Keratinocyte (primary cell): ENCODE measurements around the gene CCDC148. TPM values are rescaled to one million over a fixed set of nuclear protein-coding genes. Genes with fewer than 3 reads are reported as not detected.

Source experiments
- DNase-seq: peaks from one replicate; pipeline ENCODE4 v3.0.0-alpha.2; 2011; ENCODE audit warnings: low read depth, missing footprints, low spot score
- FAIRE-seq: peaks from 2 replicates; lab custom pipeline; 2011; peaks lifted over from hg19 to GRCh38; lab: Jason Lieb, UNC
- H2AFZ ChIP-seq: 2 replicates; pipeline ENCODE4 v1.6.0; 2012; ENCODE audit warnings: low read length, control low read depth, inconsistent platforms; ENCODE audit not compliant: control insufficient read depth
- H3K27ac ChIP-seq: 2 replicates; pipeline ENCODE4 v1.5.1; 2011; ENCODE audit warnings: low read length; ENCODE audit not compliant: control insufficient read depth, insufficient read depth
- H3K27me3 ChIP-seq: 3 replicates; pipeline ENCODE4 v1.6.0; 2011; ENCODE audit warnings: low read length; ENCODE audit not compliant: control insufficient read depth, insufficient read depth; ENCODE audit errors: extremely low read depth
- H3K36me3 ChIP-seq, 2 experiments: 2 replicates in 1 of 2; 3 replicates in 1 of 2; pipeline ENCODE4 v1.5.1; 2011; ENCODE audit warnings: low read length in 2 of 2, mild to moderate bottlenecking in 1 of 2; ENCODE audit not compliant: control insufficient read depth in 2 of 2, insufficient read depth in 2 of 2; ENCODE audit errors: extremely low read depth in 1 of 2
- H3K4me1 ChIP-seq: 3 replicates; pipeline ENCODE4 v1.5.1; 2011; ENCODE audit warnings: low read length; ENCODE audit not compliant: control insufficient read depth, insufficient read depth; ENCODE audit errors: extremely low read depth
- H3K4me2 ChIP-seq: 3 replicates; pipeline ENCODE4 v1.6.0; 2011; ENCODE audit warnings: low read depth, low read length; ENCODE audit not compliant: control insufficient read depth, insufficient read depth; ENCODE audit errors: extremely low read depth
- H3K4me3 ChIP-seq, 3 experiments: fragments of 200-600 bp in 1 of 3; sonication (generic) in 1 of 3; 2 replicates in 2 of 3; 3 replicates in 1 of 3; pipeline ENCODE4 v1.5.1; 2011 to 2016; ENCODE audit warnings: low read length in 3 of 3, mild to moderate bottlenecking in 3 of 3, control low read depth in 2 of 3, inconsistent platforms in 1 of 3, low read depth in 1 of 3, mixed read lengths in 1 of 3, mixed run types in 1 of 3, moderate library complexity in 1 of 3; ENCODE audit not compliant: control insufficient read depth in 2 of 3, insufficient read depth in 2 of 3; ENCODE audit errors: extremely low read depth in 1 of 3
- H3K79me2 ChIP-seq: 2 replicates; pipeline ENCODE4 v1.6.0; 2012; ENCODE audit warnings: low read length; ENCODE audit not compliant: control insufficient read depth, insufficient read depth
- H3K9ac ChIP-seq: 3 replicates; pipeline ENCODE4 v1.6.0; 2011; ENCODE audit warnings: low read length; ENCODE audit not compliant: control insufficient read depth, insufficient read depth; ENCODE audit errors: extremely low read depth
- H3K9me1 ChIP-seq: 3 replicates; pipeline ENCODE4 v1.6.0; 2011; ENCODE audit warnings: low read length; ENCODE audit not compliant: control insufficient read depth, insufficient read depth; ENCODE audit errors: extremely low read depth
- H3K9me3 ChIP-seq: 2 replicates; pipeline ENCODE4 v1.5.1; 2012; ENCODE audit warnings: low read depth, low read length; ENCODE audit not compliant: control insufficient read depth
- H4K20me1 ChIP-seq: 3 replicates; pipeline ENCODE4 v1.6.0; 2011; ENCODE audit warnings: low read length; ENCODE audit not compliant: control insufficient read depth, insufficient read depth; ENCODE audit errors: extremely low read depth
- CTCF ChIP-seq, 3 experiments: IDR thresholded peaks in 1 of 3; conservative IDR thresholded peaks in 1 of 3; optimal IDR thresholded peaks in 1 of 3; 2 replicates in 2 of 3; 3 replicates in 1 of 3; pipeline versions ENCODE3 to v1.5.1; 2011; ENCODE audit warnings: low read length in 3 of 3, mild to moderate bottlenecking in 3 of 3, moderate library complexity in 2 of 3, control low read depth in 1 of 3, inconsistent platforms in 1 of 3; ENCODE audit not compliant: insufficient read depth in 2 of 3; ENCODE audit errors: extremely low read depth in 1 of 3
- EZH2 ChIP-seq: IDR thresholded peaks from one replicate; pipeline ENCODE4 v1.6.1; 2012; ENCODE audit warnings: inconsistent platforms, mild to moderate bottlenecking, low read length, moderate library complexity
- dilution Hi-C: fragments of 300-500 bp; cut with MboI; formaldehyde crosslinking; loops from one replicate; pipeline ENCODE4 v1.7.0; 2020; ENCODE audit warnings: low sequenced_read_pairs; ENCODE audit not compliant: extremely low pct_ligation_motif_present
- polyA plus RNA-seq, 5 experiments: library from polyadenylated mRNA; depleted of rRNA in 3 of 5; stranded (reverse) in 3 of 5; stranded (forward) in 1 of 5; unstranded in 1 of 5; fragments of >200 nt; gene quantifications; 1 replicate in 1 of 5; 2 replicates in 3 of 5; 3 replicates in 1 of 5; pipeline versions ENCODE4 v1.2.1 to v1.2.3, GENCODE V29; 2011 to 2012; ENCODE audit warnings: missing spikeins in 2 of 5, low read depth in 1 of 5, low replicate concordance in 1 of 5

The CCDC148 gene
- polyA plus RNA-seq, 1 donor (not counting 4 experiments of a cell fraction or from before 2014, with no cell fraction given), result 0.39 TPM

DNA sequence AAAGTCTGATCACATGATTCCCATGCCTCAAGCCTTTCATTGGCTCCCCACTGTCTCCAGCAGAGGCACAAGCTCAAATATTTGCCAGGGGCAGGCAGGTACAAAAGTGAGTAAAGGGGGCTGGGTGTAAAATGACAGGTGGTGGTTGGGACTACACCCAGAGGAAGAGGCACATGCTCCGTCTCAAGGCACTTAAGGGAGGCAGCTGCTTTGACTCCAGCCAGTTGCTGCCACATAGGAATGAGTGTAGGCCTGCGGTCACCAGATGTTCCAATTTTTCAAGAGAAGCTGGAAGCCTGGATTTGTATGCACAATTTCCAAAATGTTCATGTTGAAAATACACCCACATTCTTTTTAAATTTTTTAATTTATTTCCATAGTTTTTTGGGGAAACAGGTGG lies 190.4 kb downstream of the CCDC148 start:
- FAIRE-seq (no peak), DNase-seq (no peak)
- H3K79me2 ChIP-seq, result no peaks in the 10 kb centered on the region
- H3K4me1 ChIP-seq, result no peaks in the 10 kb centered on the region
- H3K27me3 ChIP-seq, result no peaks in the 10 kb centered on the region
- dilution Hi-C loops, result no loop called here
- H2AFZ ChIP-seq, result no peak overlapping the region
- no peaks in the 10 kb centered on the region for H3K9me3 ChIP-seq
- no peak overlapping the region for H3K4me3 ChIP-seq
- H3K27ac ChIP-seq, result no peak overlapping the region
- H3K9me1 ChIP-seq, result no peaks in the 10 kb centered on the region
- no peak for TF ChIP-seq CTCF (optimal IDR thresholded peaks at IDR 0.05 in 1 of 3, IDR thresholded peaks at IDR 0.05 in 1 of 3, conservative IDR thresholded peaks at IDR 0.05 in 1 of 3; ENCODE audit: extremely low read depth in 1 of 3, insufficient read depth in 2 of 3, low read length in 3 of 3)
- no peak for TF ChIP-seq EZH2
- H3K9ac ChIP-seq, result no peak overlapping the region
- H4K20me1 ChIP-seq, result no peaks in the 10 kb centered on the region
- no peak overlapping the region for H3K4me2 ChIP-seq
- no peaks in the 10 kb centered on the region for H3K36me3 ChIP-seq

GRCh38 chr2:158255257-158255656 lies 201.3 kb downstream of the CCDC148 start:
- Histone ChIP-seq H3K9me1 (no peaks in the 10 kb centered on the region), H3K4me1 (no peaks in the 10 kb centered on the region), H3K79me2 (no peaks in the 10 kb centered on the region), H3K36me3 (no peaks in the 10 kb centered on the region), H3K4me2 (no peak overlapping the region), H3K27me3 (no peaks in the 10 kb centered on the region), H4K20me1 (no peaks in the 10 kb centered on the region), H3K9ac (no peak overlapping the region), H2AFZ (no peak overlapping the region), H3K9me3 (no peaks in the 10 kb centered on the region), H3K27ac (no peak overlapping the region), H3K4me3 (no peak overlapping the region)
- no peak for FAIRE-seq
- no peak for DNase-seq
- TF ChIP-seq CTCF (optimal IDR thresholded peaks at IDR 0.05 in 1 of 3, IDR thresholded peaks at IDR 0.05 in 1 of 3, conservative IDR thresholded peaks at IDR 0.05 in 1 of 3; ENCODE audit: extremely low read depth in 1 of 3, insufficient read depth in 2 of 3, low read length in 3 of 3) (no peak), EZH2 (no peak)
- dilution Hi-C loops, result no loop called here
